Esophagus muscularis mucosa (tissue), 4 donors: ENCODE results near the gene CHKA. TPM values are rescaled to one million over a fixed set of nuclear protein-coding genes. Genes with fewer than 3 reads are reported as not detected.
A peak's percentile ranks its signal among the peaks of the same experiment; 100 is the strongest.

Experiments used
- DNase-seq: peaks from one replicate; pipeline ENCODE4 v3.0.0-alpha.2; 2017; ENCODE audit errors: extremely low spot score
- H3K27ac ChIP-seq, 4 donors: fragments of 200-600 bp; sonication (generic); replicated peaks in 1 of 4; 1 replicate in 3 of 4; 2 replicates in 1 of 4; pipeline ENCODE4 v1.5.1; 2016 to 2019; ENCODE audit warnings: mild to moderate bottlenecking in 1 of 4
- H3K27me3 ChIP-seq, 4 donors: fragments of 200-600 bp; sonication (generic); one replicate each; pipeline versions ENCODE4 v1.5.1 to v1.6.0; 2016 to 2019
- H3K36me3 ChIP-seq, 4 donors: fragments of 200-600 bp; sonication (generic); one replicate each; pipeline ENCODE4 v1.5.1; 2016 to 2019
- H3K4me1 ChIP-seq, 4 donors: fragments of 200-600 bp; sonication (generic); one replicate each; pipeline ENCODE4 v1.5.1; 2016 to 2019
- H3K4me3 ChIP-seq, 4 donors: fragments of 200-600 bp; sonication (generic); 1 replicate in 2 of 4; 2 replicates in 2 of 4; pipeline ENCODE4 v1.5.1; 2016 to 2019; ENCODE audit warnings: mild to moderate bottlenecking in 4 of 4, moderate library complexity in 1 of 4
- H3K9me3 ChIP-seq, 4 donors: fragments of 200-600 bp; sonication (generic); 1 replicate in 3 of 4; 2 replicates in 1 of 4; pipeline ENCODE4 v1.5.1; 2016 to 2019
- CTCF ChIP-seq, 3 experiments: fragments of 200-600 bp in 2 of 3; fragments of 450-650 bp in 1 of 3; sonication (generic) in 2 of 3; IDR thresholded peaks; one replicate each; pipeline ENCODE4 v1.5.1; 2017 to 2019; ENCODE audit warnings: antibody characterized with exemption in 3 of 3, mild to moderate bottlenecking in 2 of 3, moderate library complexity in 1 of 3
- EP300 ChIP-seq: sonication (generic); formaldehyde crosslinking; IDR thresholded peaks from one replicate; pipeline ENCODE4 v1.6.1; 2017; ENCODE audit warnings: antibody characterized with exemption
- POLR2A ChIP-seq: fragments of 450-650 bp; IDR thresholded peaks from one replicate; pipeline ENCODE4 v1.6.1; 2017; ENCODE audit warnings: antibody characterized with exemption, moderate library complexity, mild to moderate bottlenecking, low read depth
- POLR2AphosphoS5 ChIP-seq, 2 donors: sonication (generic); formaldehyde crosslinking; IDR thresholded peaks; one replicate each; pipeline ENCODE4 v1.6.1; 2017; ENCODE audit warnings: antibody characterized with exemption in 2 of 2
- WGBS: methylation state at CpG from one replicate; pipeline ENCODE4 v1.1.5; 2018; 5-methylcytosine and 5-hydroxymethylcytosine counted together
- intact Hi-C: fragments of 100-400 bp; cut with DNase I; formaldehyde crosslinking; loops from one replicate; pipeline ENCODE4 v1.15.1; 2023
- total RNA-seq, 4 donors: library from RNA; depleted of rRNA; stranded (reverse); fragments of >200 nt; gene quantifications; one replicate each; pipeline versions ENCODE4 v1.1.0 to v1.2.1, GENCODE V29; 2016

CHKA gene
- total RNA-seq, 4 donors from 2014 or later: 13.8 to 20.3 (median 18.3) TPM

- intact Hi-C loops: no loop called here
- H3K27ac ChIP-seq: peak overlapping the region; percentile 40 to 92 (median 88)
- H3K27me3 ChIP-seq: no peaks in the 10 kb centered on the region
- no peaks in the 10 kb centered on the region for H3K9me3 ChIP-seq
- TF ChIP-seq POLR2A (no peak), CTCF (IDR thresholded peaks at IDR 0.05) (no peak), EP300 (no peak), POLR2AphosphoS5 (IDR thresholded peaks at IDR 0.05) (no peak)
- no peak for DNase-seq
- H3K36me3 ChIP-seq: peaks cover 24 to 56% (median 53%) of the 10 kb centered on the region in 4 donors
- WGBS: 86% methylated on average over 2 of the region's 27 CpGs
- no peak overlapping the region for H3K4me3 ChIP-seq
- H3K4me1 ChIP-seq: peaks cover 27 to 68% (median 63%) of the 10 kb centered on the region in 4 donors
These were observed 78.8 kb downstream of the CHKA start for GRCh38 chr11:68042219-68043028.

GRCh38 chr11:68041617-68042218, 79.5 kb downstream of the CHKA start:
- WGBS: 47% methylated on average over 3 of the region's 12 CpGs
- DNase-seq: no peak
- H3K4me3 ChIP-seq: no peak overlapping the region
- H3K4me1 ChIP-seq: peaks cover 34 to 75% (median 70%) of the 10 kb centered on the region in 4 donors
- H3K36me3 ChIP-seq: peaks cover 22 to 53% (median 51%) of the 10 kb centered on the region in 4 donors
- H3K27ac ChIP-seq: peak overlapping the region; percentile 87 to 92 (median 88)
- H3K27me3 ChIP-seq: no peaks in the 10 kb centered on the region
- no peaks in the 10 kb centered on the region for H3K9me3 ChIP-seq
- TF ChIP-seq POLR2AphosphoS5 (IDR thresholded peaks at IDR 0.05) (no peak), POLR2A (no peak), EP300 (no peak), CTCF (IDR thresholded peaks at IDR 0.05) (no peak)
- intact Hi-C loops: no loop called here

GRCh38 chr11:68040957-68041591, 80.1 kb downstream of the CHKA start:
- no peak for DNase-seq
- Histone ChIP-seq H3K27ac (peak overlapping the region; percentile 87 to 92 (median 88)), H3K27me3 (no peaks in the 10 kb centered on the region), H3K36me3 (peaks cover 22 to 56% (median 49%) of the 10 kb centered on the region in 4 donors), H3K9me3 (no peaks in the 10 kb centered on the region), H3K4me3 (peak overlapping the region; percentile 70 to 88 (median 76)), H3K4me1 (peaks cover 40 to 81% (median 76%) of the 10 kb centered on the region in 4 donors)
- WGBS: 86% methylated on average over 4 of the region's 23 CpGs
- no peak for TF ChIP-seq CTCF (IDR thresholded peaks at IDR 0.05)
- TF ChIP-seq EP300: no peak
- TF ChIP-seq POLR2A: no peak
- TF ChIP-seq POLR2AphosphoS5 (IDR thresholded peaks at IDR 0.05): no peak
- intact Hi-C loops: no loop called here

GRCh38 chr11:68040101-68040956, 80.9 kb downstream of the CHKA start:
- peak; percentile 94 for DNase-seq
- peaks cover 42 to 84% (median 78%) of the 10 kb centered on the region in 4 donors for H3K4me1 ChIP-seq
- peaks cover 22 to 54% (median 46%) of the 10 kb centered on the region in 4 donors for H3K36me3 ChIP-seq
- 16% methylated on average over 15 of the region's 22 CpGs for WGBS
- peak overlapping the region; percentile 70 to 88 (median 76) for H3K4me3 ChIP-seq
- no peaks in the 10 kb centered on the region for H3K27me3 ChIP-seq
- peak overlapping the region; percentile 87 to 92 (median 88) for H3K27ac ChIP-seq
- intact Hi-C loops: no loop called here
- no peaks in the 10 kb centered on the region for H3K9me3 ChIP-seq
- TF ChIP-seq POLR2AphosphoS5 (IDR thresholded peaks at IDR 0.05) (peak; percentile 41 to 67), POLR2A (no peak)
